ENCODE measurements around the gene NPNT.

The NPNT gene

GRCh38 chr4:105870963-105871362 is 24.3 kb upstream of the NPNT start:
- H3K4me3 ChIP-seq (ENCODE audit: low read depth, low read length) = no peak overlapping the region
- TF ChIP-seq, protein P1, sequence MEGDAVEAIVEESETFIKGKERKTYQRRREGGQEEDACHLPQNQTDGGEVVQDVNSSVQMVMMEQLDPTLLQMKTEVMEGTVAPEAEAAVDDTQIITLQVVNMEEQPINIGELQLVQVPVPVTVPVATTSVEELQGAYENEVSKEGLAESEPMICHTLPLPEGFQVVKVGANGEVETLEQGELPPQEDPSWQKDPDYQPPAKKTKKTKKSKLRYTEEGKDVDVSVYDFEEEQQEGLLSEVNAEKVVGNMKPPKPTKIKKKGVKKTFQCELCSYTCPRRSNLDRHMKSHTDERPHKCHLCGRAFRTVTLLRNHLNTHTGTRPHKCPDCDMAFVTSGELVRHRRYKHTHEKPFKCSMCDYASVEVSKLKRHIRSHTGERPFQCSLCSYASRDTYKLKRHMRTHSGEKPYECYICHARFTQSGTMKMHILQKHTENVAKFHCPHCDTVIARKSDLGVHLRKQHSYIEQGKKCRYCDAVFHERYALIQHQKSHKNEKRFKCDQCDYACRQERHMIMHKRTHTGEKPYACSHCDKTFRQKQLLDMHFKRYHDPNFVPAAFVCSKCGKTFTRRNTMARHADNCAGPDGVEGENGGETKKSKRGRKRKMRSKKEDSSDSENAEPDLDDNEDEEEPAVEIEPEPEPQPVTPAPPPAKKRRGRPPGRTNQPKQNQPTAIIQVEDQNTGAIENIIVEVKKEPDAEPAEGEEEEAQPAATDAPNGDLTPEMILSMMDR (IDR thresholded peaks at IDR 0.05; ENCODE audit: low read depth, low read length) = no peak
- no peak for DNase-seq (ENCODE audit: low read depth, low spot score)
- in situ Hi-C loops (cut with HindIII; ENCODE audit: low sequenced_read_pairs) = no loop called here

DNA sequence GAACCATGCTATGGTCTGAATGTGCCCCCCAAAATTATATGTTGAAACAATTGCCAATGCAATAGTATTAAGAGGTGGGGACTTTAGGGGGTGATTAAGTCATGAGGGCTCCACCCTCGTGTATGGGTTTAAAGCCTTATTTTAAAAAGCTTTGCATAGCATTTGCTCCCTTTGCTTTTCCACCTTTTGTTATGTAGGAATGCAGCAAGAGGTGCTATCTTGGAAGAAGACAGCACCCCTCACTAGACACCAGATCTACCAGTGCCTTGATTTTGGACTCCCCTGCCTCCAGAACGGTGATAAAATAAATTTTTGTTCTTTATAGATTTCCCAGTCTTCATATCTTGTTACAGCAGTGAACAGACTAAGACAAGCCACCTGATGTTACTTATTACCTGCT is 23.3 kb upstream of the NPNT start:
- TF ChIP-seq, protein P1 (IDR thresholded peaks at IDR 0.05; ENCODE audit: low read depth, low read length) = no peak
- no peak overlapping the region for H3K4me3 ChIP-seq (ENCODE audit: low read depth, low read length)
- no peak for DNase-seq (ENCODE audit: low read depth, low spot score)
- in situ Hi-C loops (cut with HindIII; ENCODE audit: low sequenced_read_pairs) = no loop called here

DNA sequence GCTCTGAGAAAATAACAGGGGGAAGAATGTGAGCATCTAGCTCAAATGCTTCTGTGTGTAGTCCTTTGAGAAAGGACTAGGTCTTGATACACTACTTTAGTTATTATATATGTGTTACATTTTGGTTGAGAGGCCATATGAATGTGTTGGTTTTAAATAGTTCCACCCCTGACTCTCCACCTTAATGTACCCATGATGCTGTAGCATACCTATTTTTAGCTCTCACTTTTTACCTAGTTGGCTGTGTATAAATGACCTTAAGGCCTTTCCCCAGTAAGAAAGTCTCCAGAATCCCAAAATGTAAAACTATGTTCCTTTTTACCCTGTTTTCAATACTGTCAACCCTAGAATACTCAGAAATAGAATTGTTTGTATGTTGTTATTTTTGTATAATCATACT is 20.0 kb upstream of the NPNT start:
- no peak for DNase-seq (ENCODE audit: low read depth, low spot score)
- TF ChIP-seq, protein P1 (IDR thresholded peaks at IDR 0.05; ENCODE audit: low read depth, low read length) = no peak
- H3K4me3 ChIP-seq (ENCODE audit: low read depth, low read length) = no peak overlapping the region
- in situ Hi-C loops (cut with HindIII; ENCODE audit: low sequenced_read_pairs) = no loop called here

GRCh38 chr4:105878668-105879067 is 16.6 kb upstream of the NPNT start:
- H3K4me3 ChIP-seq (ENCODE audit: low read depth, low read length) = no peak overlapping the region
- no peak for DNase-seq (ENCODE audit: low read depth, low spot score)
- TF ChIP-seq, protein P1 (IDR thresholded peaks at IDR 0.05; ENCODE audit: low read depth, low read length) = no peak
- in situ Hi-C loops (cut with HindIII; ENCODE audit: low sequenced_read_pairs) = no loop called here

- in situ Hi-C loops (cut with HindIII; ENCODE audit: low sequenced_read_pairs) = no loop called here
- no peak overlapping the region for H3K4me3 ChIP-seq (ENCODE audit: low read depth, low read length)
- TF ChIP-seq, protein P1 (IDR thresholded peaks at IDR 0.05; ENCODE audit: low read depth, low read length) = no peak
- no peak for DNase-seq (ENCODE audit: low read depth, low spot score)
Observed at GRCh38 chr4:105887508-105887907, 7.8 kb upstream of the NPNT start.

GRCh38 chr4:105895583-105896460 is 551 bp downstream of the NPNT start:
- H3K4me3 ChIP-seq (ENCODE audit: low read depth, low read length) = peak overlapping the region; percentile 12
- DNase-seq (ENCODE audit: low read depth, low spot score) = peak; percentile 4
- in situ Hi-C loops (cut with HindIII; ENCODE audit: low sequenced_read_pairs) = no loop called here
- TF ChIP-seq, protein P1 (IDR thresholded peaks at IDR 0.05; ENCODE audit: low read depth, low read length) = no peak

Data from astrocyte of the spinal cord (primary cell).